HL-60 (cell line): ENCODE data around the gene PERCC1.

ENCODE experiments used
- GABPA ChIP-seq: IDR thresholded peaks from 2 replicates; pipeline ENCODE4 v1.6.1; 2012; ENCODE audit warnings: low read depth
- POLR2AphosphoS5 ChIP-seq: IDR thresholded peaks from 2 replicates; pipeline ENCODE4 v1.6.1; 2012; ENCODE audit warnings: low read depth
- SPI1 ChIP-seq: IDR thresholded peaks from 2 replicates; pipeline ENCODE4 v1.6.1; 2012; ENCODE audit warnings: low read depth, mild to moderate bottlenecking, borderline replicate concordance
- TF ChIP-seq, protein P1 (sequence below): IDR thresholded peaks from one replicate; pipeline ENCODE4 v1.5.1; 2011; ENCODE audit warnings: low read length, control low read depth, inconsistent platforms; ENCODE audit not compliant: insufficient read depth
- TF ChIP-seq, protein P2 (sequence below): IDR thresholded peaks from 2 replicates; pipeline ENCODE4 v1.6.1; 2012; ENCODE audit warnings: low read depth; ENCODE audit not compliant: insufficient replicate concordance

DNA sequence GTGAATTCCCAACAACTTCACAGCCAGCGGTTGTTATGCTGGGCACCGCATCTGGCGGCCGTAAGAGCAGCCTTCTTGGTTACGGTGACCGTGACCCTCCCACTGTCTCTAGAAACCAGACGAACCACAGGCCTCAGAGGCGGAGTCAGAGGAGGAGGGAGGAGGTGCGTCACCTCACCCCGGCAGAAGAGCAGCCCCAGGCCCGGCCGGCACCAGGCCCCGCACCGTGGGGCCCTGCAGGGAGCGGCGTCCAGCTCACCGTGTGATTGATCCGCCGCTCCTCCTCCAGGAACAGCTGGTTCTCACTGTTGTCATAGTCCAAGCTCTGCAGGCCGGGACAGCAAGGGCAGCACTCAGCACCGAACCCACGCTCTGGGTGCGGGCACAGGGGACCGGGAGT lies 30.3 kb downstream of the PERCC1 start:
- TF ChIP-seq, protein P1, sequence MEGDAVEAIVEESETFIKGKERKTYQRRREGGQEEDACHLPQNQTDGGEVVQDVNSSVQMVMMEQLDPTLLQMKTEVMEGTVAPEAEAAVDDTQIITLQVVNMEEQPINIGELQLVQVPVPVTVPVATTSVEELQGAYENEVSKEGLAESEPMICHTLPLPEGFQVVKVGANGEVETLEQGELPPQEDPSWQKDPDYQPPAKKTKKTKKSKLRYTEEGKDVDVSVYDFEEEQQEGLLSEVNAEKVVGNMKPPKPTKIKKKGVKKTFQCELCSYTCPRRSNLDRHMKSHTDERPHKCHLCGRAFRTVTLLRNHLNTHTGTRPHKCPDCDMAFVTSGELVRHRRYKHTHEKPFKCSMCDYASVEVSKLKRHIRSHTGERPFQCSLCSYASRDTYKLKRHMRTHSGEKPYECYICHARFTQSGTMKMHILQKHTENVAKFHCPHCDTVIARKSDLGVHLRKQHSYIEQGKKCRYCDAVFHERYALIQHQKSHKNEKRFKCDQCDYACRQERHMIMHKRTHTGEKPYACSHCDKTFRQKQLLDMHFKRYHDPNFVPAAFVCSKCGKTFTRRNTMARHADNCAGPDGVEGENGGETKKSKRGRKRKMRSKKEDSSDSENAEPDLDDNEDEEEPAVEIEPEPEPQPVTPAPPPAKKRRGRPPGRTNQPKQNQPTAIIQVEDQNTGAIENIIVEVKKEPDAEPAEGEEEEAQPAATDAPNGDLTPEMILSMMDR = no peak
- no peak for TF ChIP-seq GABPA
- TF ChIP-seq, protein P2, sequence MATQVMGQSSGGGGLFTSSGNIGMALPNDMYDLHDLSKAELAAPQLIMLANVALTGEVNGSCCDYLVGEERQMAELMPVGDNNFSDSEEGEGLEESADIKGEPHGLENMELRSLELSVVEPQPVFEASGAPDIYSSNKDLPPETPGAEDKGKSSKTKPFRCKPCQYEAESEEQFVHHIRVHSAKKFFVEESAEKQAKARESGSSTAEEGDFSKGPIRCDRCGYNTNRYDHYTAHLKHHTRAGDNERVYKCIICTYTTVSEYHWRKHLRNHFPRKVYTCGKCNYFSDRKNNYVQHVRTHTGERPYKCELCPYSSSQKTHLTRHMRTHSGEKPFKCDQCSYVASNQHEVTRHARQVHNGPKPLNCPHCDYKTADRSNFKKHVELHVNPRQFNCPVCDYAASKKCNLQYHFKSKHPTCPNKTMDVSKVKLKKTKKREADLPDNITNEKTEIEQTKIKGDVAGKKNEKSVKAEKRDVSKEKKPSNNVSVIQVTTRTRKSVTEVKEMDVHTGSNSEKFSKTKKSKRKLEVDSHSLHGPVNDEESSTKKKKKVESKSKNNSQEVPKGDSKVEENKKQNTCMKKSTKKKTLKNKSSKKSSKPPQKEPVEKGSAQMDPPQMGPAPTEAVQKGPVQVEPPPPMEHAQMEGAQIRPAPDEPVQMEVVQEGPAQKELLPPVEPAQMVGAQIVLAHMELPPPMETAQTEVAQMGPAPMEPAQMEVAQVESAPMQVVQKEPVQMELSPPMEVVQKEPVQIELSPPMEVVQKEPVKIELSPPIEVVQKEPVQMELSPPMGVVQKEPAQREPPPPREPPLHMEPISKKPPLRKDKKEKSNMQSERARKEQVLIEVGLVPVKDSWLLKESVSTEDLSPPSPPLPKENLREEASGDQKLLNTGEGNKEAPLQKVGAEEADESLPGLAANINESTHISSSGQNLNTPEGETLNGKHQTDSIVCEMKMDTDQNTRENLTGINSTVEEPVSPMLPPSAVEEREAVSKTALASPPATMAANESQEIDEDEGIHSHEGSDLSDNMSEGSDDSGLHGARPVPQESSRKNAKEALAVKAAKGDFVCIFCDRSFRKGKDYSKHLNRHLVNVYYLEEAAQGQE = no peak
- TF ChIP-seq POLR2AphosphoS5 = no peak
- TF ChIP-seq SPI1 = no peak
